ENCODE results near the gene ELMO1.

The ELMO1 gene

DNA sequence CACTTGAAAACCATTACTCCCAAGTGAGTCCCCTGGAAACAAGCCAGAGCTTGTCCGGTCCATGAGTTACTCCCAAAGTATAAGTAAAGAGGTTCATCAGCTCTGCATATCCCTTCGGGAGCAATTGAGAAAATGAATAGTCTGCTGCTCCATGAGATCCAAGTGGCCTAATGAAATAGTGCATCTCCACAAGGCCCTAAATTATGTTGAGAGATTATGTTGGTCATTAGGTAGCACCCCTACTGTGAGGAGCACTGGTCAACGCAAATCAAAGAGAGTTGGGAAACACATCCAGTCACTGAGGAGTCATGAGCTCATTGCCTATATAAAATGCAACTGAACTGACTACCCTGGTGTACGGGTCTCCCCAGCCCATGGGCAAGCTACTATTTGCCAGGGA, 518.9 kb downstream of the ELMO1 start:
- intact Hi-C loops (cut with DNase I; ENCODE audit: low total_unique reads), result no loop called here
- Histone ChIP-seq H3K4me3 (no peak overlapping the region), H3K36me3 (no peaks in the 10 kb centered on the region), H3K4me1 (no peaks in the 10 kb centered on the region), H3K27ac (no peak overlapping the region), H3K27me3 (no peaks in the 10 kb centered on the region), H3K9me3 (no peaks in the 10 kb centered on the region)
- TF ChIP-seq, protein P1, sequence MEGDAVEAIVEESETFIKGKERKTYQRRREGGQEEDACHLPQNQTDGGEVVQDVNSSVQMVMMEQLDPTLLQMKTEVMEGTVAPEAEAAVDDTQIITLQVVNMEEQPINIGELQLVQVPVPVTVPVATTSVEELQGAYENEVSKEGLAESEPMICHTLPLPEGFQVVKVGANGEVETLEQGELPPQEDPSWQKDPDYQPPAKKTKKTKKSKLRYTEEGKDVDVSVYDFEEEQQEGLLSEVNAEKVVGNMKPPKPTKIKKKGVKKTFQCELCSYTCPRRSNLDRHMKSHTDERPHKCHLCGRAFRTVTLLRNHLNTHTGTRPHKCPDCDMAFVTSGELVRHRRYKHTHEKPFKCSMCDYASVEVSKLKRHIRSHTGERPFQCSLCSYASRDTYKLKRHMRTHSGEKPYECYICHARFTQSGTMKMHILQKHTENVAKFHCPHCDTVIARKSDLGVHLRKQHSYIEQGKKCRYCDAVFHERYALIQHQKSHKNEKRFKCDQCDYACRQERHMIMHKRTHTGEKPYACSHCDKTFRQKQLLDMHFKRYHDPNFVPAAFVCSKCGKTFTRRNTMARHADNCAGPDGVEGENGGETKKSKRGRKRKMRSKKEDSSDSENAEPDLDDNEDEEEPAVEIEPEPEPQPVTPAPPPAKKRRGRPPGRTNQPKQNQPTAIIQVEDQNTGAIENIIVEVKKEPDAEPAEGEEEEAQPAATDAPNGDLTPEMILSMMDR (IDR thresholded peaks at IDR 0.05), result no peak
- no peak for DNase-seq

DNA sequence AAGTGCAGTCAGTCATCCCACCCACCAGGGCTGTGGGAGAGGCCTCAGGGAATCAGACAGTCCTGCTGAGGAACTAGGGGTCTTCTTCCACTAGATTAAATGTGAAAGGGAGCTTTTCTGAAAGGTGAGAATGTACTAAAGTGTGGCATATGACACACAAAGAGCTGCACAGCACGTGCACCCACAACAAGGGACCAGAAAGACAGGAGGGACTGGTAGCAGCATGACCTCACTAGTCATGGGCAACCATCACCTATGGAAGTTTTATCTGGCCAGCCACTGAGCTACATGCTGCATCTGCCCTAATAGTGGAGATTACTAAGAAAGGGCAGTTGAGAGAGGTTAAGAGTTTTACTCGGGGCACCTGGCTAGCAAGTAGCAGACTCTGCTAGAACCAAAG, 519.9 kb downstream of the ELMO1 start:
- TF ChIP-seq, protein P1 (IDR thresholded peaks at IDR 0.05), result no peak
- no peaks in the 10 kb centered on the region for H3K27me3 ChIP-seq
- intact Hi-C loops (cut with DNase I; ENCODE audit: low total_unique reads), result no loop called here
- no peak overlapping the region for H3K4me3 ChIP-seq
- no peaks in the 10 kb centered on the region for H3K9me3 ChIP-seq
- H3K36me3 ChIP-seq, result no peaks in the 10 kb centered on the region
- no peak for DNase-seq
- H3K27ac ChIP-seq, result no peak overlapping the region
- H3K4me1 ChIP-seq, result peaks cover 0 to 8% (median 3%) of the 10 kb centered on the region in 4 donors

DNA sequence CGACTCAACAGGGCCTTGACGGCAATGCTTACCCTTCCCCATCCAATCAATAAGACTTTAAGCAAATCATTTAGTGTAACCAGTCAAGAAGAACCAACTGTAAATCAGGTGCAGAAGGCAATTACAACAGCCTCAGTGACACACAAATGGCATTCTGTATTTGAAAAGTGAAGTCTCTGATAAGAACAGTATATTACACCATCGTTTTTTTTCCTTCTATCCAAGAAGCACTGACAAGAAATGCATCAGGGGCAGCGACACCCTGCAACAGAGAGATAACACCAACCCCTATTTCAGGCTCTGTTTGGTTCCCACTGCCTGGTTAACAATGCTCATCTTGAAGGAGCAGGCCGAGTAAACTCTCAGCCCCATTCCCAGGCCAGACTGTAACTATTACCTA, 520.4 kb downstream of the ELMO1 start:
- Histone ChIP-seq H3K27me3 (no peaks in the 10 kb centered on the region), H3K9me3 (no peaks in the 10 kb centered on the region), H3K4me3 (no peak overlapping the region), H3K36me3 (no peaks in the 10 kb centered on the region), H3K27ac (no peak overlapping the region), H3K4me1 (peaks cover 0 to 8% (median 3%) of the 10 kb centered on the region in 4 donors)
- intact Hi-C loops (cut with DNase I; ENCODE audit: low total_unique reads), result no loop called here
- TF ChIP-seq, protein P1 (IDR thresholded peaks at IDR 0.05), result no peak
- DNase-seq, result no peak

DNA sequence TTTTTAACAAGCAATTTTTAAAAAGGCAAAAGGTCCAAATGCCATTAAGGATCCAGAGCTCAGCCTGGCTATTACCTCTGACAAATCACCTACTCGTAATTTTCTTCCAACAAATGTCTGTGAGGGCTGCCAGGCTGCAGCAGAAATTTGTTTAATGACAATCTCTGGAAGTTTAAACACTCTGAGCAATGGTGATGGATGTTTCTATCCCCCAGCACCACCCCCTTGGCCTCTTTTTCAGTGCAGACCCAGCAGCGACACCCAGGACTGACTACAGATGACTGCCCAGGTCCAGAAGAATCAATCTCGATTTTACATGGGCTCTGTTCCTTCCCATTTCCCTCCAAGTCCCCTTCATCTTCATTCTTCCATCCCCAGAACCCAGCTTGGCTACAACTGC, 523.0 kb downstream of the ELMO1 start:
- no peaks in the 10 kb centered on the region for H3K27me3 ChIP-seq
- H3K36me3 ChIP-seq, result no peaks in the 10 kb centered on the region
- DNase-seq, result no peak
- H3K27ac ChIP-seq, result no peak overlapping the region
- no peak overlapping the region for H3K4me3 ChIP-seq
- peaks cover 0 to 8% (median 3%) of the 10 kb centered on the region in 4 donors for H3K4me1 ChIP-seq
- no peaks in the 10 kb centered on the region for H3K9me3 ChIP-seq
- intact Hi-C loops (cut with DNase I; ENCODE audit: low total_unique reads), result no loop called here
- TF ChIP-seq, protein P1 (IDR thresholded peaks at IDR 0.05), result no peak

DNA sequence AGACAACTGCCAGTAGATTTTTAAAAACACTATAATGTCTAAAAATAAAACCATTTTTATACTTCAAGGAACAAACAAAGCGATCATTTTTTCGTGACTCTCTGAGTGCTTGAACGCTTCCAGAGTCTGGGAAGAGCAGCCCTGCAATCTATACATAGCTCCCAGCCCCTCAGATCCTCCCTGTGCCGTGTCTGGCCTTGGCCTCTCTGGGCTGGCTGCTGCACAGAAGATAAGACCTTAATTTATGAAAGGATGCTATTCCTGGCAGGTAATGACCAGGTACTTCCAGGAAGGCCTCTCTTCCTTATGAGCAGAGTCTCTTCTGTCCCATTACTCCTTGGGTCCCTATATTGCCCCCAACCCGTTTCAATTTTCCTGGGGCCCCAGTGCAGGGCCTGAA, 523.5 kb downstream of the ELMO1 start:
- intact Hi-C loops (cut with DNase I; ENCODE audit: low total_unique reads), result no loop called here
- DNase-seq, result no peak
- Histone ChIP-seq H3K27me3 (no peaks in the 10 kb centered on the region), H3K4me1 (peaks cover 0 to 8% (median 3%) of the 10 kb centered on the region in 4 donors), H3K36me3 (no peaks in the 10 kb centered on the region), H3K4me3 (no peak overlapping the region), H3K27ac (no peak overlapping the region), H3K9me3 (no peaks in the 10 kb centered on the region)
- TF ChIP-seq, protein P1 (IDR thresholded peaks at IDR 0.05), result no peak

DNA sequence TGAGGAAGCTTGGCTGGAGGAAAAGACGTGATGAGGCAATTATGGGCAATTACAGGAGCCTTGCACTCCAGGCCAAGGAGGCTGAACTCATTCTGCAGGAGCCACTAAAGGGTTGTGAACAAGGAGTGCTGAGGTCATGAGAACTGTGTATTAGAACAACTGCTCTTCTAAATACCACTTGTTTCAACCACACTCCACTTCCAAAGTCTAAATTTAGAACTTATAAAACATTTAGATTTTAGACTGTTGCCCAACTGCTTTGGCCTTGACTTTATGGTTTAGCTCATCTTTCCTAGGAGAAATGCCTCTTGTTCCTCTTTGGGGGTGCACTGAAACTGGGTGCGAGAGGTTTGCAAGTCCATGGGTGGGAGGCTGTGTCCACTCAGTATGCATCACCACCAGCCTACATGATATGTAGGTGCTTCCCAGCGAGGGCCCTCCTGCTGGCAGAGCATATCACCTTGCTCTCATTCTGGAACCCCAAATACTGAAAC, 524.7 kb downstream of the ELMO1 start:
- Histone ChIP-seq H3K4me1 (peaks cover 0 to 8% (median 3%) of the 10 kb centered on the region in 4 donors), H3K36me3 (no peaks in the 10 kb centered on the region), H3K4me3 (no peak overlapping the region), H3K9me3 (no peaks in the 10 kb centered on the region), H3K27ac (no peak overlapping the region), H3K27me3 (no peaks in the 10 kb centered on the region)
- intact Hi-C loops (cut with DNase I; ENCODE audit: low total_unique reads), result no loop called here
- TF ChIP-seq, protein P1 (IDR thresholded peaks at IDR 0.05), result no peak
- DNase-seq, result no peak

Measured in tibial artery (tissue), 4 donors.